GM18511 (cell line): ENCODE measurements around the gene FRMD6.
"Not testable (repeated sequence)": the region's sequence is repeated elsewhere in the genome, so short reads cannot be mapped to it uniquely, and the experiment has no call there.

Experiments used
- ATAC-seq: cut with Tn5 transposase; IDR thresholded peaks from one replicate; pipeline ENCODE4 v1.9.1; 2021; ENCODE audit warnings: mild to moderate bottlenecking, moderate library complexity; ENCODE audit not compliant: unreplicated experiment

Gene FRMD6

GRCh38 chr14:51717766-51718165 is 66.1 kb downstream of the FRMD6 start:
- ATAC-seq, result no peak

GRCh38 chr14:51719955-51720354 is 68.2 kb downstream of the FRMD6 start:
- ATAC-seq, result no peak

- no peak for ATAC-seq
Measured at GRCh38 chr14:51723990-51724389, 72.3 kb downstream of the FRMD6 start.

- ATAC-seq, result no peak
Measured at GRCh38 chr14:51724650-51725049, 72.9 kb downstream of the FRMD6 start.

GRCh38 chr14:51725061-51725460 is 73.4 kb downstream of the FRMD6 start:
- ATAC-seq, result no peak

GRCh38 chr14:51726166-51726899 is 74.6 kb downstream of the FRMD6 start:
- ATAC-seq, result no peak

- ATAC-seq, result no peak
Measured at GRCh38 chr14:51727526-51727925, 75.8 kb downstream of the FRMD6 start.

- ATAC-seq, result no peak
Measured at GRCh38 chr14:51730098-51730497, 78.4 kb downstream of the FRMD6 start.

GRCh38 chr14:51730684-51731083 is 79.0 kb downstream of the FRMD6 start:
- no peak for ATAC-seq

- ATAC-seq, result no peak
Measured at GRCh38 chr14:51732494-51733112, 80.9 kb downstream of the FRMD6 start.

- no peak for ATAC-seq
Measured at GRCh38 chr14:51733147-51733546, 81.4 kb downstream of the FRMD6 start.

- no peak for ATAC-seq
Measured at GRCh38 chr14:51735851-51736250, 84.1 kb downstream of the FRMD6 start.

- peak; percentile 92 for ATAC-seq
Measured at GRCh38 chr14:51738754-51739153, 87.0 kb downstream of the FRMD6 start.

- no peak for ATAC-seq
Measured at GRCh38 chr14:51743588-51744000, 91.9 kb downstream of the FRMD6 start.

GRCh38 chr14:51744372-51745130 is 92.8 kb downstream of the FRMD6 start:
- ATAC-seq, result no peak

GRCh38 chr14:51746823-51747222 is 95.1 kb downstream of the FRMD6 start:
- ATAC-seq, result not testable (repeated sequence)

GRCh38 chr14:51750542-51750941 is 98.8 kb downstream of the FRMD6 start:
- no peak for ATAC-seq

- not testable (repeated sequence) for ATAC-seq
Measured at GRCh38 chr14:51751611-51752345, 100.1 kb downstream of the FRMD6 start.

GRCh38 chr14:51757756-51758155 is 106.0 kb downstream of the FRMD6 start:
- not testable (repeated sequence) for ATAC-seq

- no peak for ATAC-seq
Measured at GRCh38 chr14:51759950-51760349, 108.2 kb downstream of the FRMD6 start.

- not testable (repeated sequence) for ATAC-seq
Measured at GRCh38 chr14:51765726-51766125, 114.0 kb downstream of the FRMD6 start.
